K562 (cell line): ENCODE measurements around the gene PSD2. TPM values are rescaled to one million over a fixed set of nuclear protein-coding genes. Genes with fewer than 3 reads are reported as not detected.

ENCODE experiments used
- CCNT2 ChIP-seq: IDR thresholded peaks from 2 replicates; pipeline ENCODE4 v1.6.1; 2011; ENCODE audit warnings: borderline replicate concordance, low read depth, mild to moderate bottlenecking, moderate library complexity, mixed read lengths, low read length; ENCODE audit not compliant: insufficient read length; ENCODE audit errors: extremely low read depth
- HCFC1 ChIP-seq: IDR thresholded peaks from 2 replicates; pipeline ENCODE4 v1.6.1; 2012; ENCODE audit warnings: low read depth, low read length, improper control_type of control experiment
- HES1 ChIP-seq: fragments of 450-650 bp; IDR thresholded peaks from 2 replicates; pipeline ENCODE4 v1.6.1; 2016; ENCODE audit warnings: low read depth, mild to moderate bottlenecking, moderate library complexity
- MGA ChIP-seq: fragments of 450-650 bp; IDR thresholded peaks from 2 replicates; pipeline ENCODE4 v1.6.1; 2016; ENCODE audit warnings: mild to moderate bottlenecking, moderate library complexity
- MTA1 ChIP-seq: fragments of 450-650 bp; IDR thresholded peaks from 2 replicates; pipeline ENCODE4 v1.6.1; 2017; ENCODE audit warnings: borderline replicate concordance
- MTF1 ChIP-seq: fragments of 250-450 bp; sonication (Bioruptor Pico); IDR thresholded peaks from 2 replicates; pipeline ENCODE4 v1.9.0; 2021; ENCODE audit warnings: moderate library complexity, mild to moderate bottlenecking, inconsistent platforms, borderline replicate concordance
- RAD51 ChIP-seq: fragments of 450-650 bp; IDR thresholded peaks from 2 replicates; pipeline ENCODE4 v1.7.1; 2016; ENCODE audit warnings: low read depth, mild to moderate bottlenecking, borderline replicate concordance
- ZBTB49 ChIP-seq: sonication (generic); formaldehyde crosslinking; IDR thresholded peaks from 2 replicates; pipeline ENCODE4 v1.8.0; 2022; ENCODE audit warnings: missing genetic modification reagents, mild to moderate bottlenecking, borderline replicate concordance
- ZNF184 ChIP-seq: sonication (generic); formaldehyde crosslinking; IDR thresholded peaks from 2 replicates; pipeline ENCODE4 v1.5.0; 2020; ENCODE audit warnings: missing genetic modification reagents
- ZNF280A ChIP-seq: fragments of 450-650 bp; IDR thresholded peaks from 2 replicates; pipeline ENCODE4 v1.6.1; 2018; ENCODE audit warnings: mild to moderate bottlenecking, low read depth; ENCODE audit not compliant: partially characterized antibody
- ZNF57 ChIP-seq: fragments of 450-650 bp; formaldehyde crosslinking; IDR thresholded peaks from 2 replicates; pipeline ENCODE4 v1.4.0; 2020; ENCODE audit warnings: mild to moderate bottlenecking, moderate library complexity
- polyA plus RNA-seq, 8 experiments: library from polyadenylated mRNA; depleted of rRNA in 4 of 8; stranded (reverse) in 5 of 8; unstranded in 3 of 8; fragments of >200 nt; fragmentation: Nextera tagmentation in 2 of 8; fragmentation: Illumina TruSeq in 1 of 8; extraction: Ambion mirVana in 2 of 8; extraction: Trizol in 1 of 8; gene quantifications; 2 replicates each; pipeline versions ENCODE4 v1.2.1 to v1.2.3, GENCODE V29; 2011 to 2014; ENCODE audit warnings: inconsistent platforms in 1 of 8, missing spikeins in 1 of 8
- total RNA-seq, 7 experiments: library from RNA; depleted of rRNA in 6 of 7; stranded (reverse); fragments of >200 nt in 6 of 7; fragmentation: Illumina TruSeq in 2 of 7; extraction: Trizol in 2 of 7; gene quantifications; 2 replicates each; pipeline versions ENCODE4 v1.2.1 to v1.2.3, GENCODE V29; 2011 to 2021; ENCODE audit warnings: low replicate concordance in 1 of 7

PSD2 gene
- total and polyA plus RNA-seq, 9 of the 15 experiments (the other 6 are each of a cell fraction or from before 2014, with no cell fraction given) = 0.01 to 0.09 (median 0.04) TPM; not detected in 4

GRCh38 chr5:139774980-139775661, 20.5 kb upstream of the PSD2 start (continued):
- no peak for TF ChIP-seq MGA
- TF ChIP-seq MTF1 = no peak
- no peak for TF ChIP-seq ZBTB49 (CRISPR knock-in tag)
- TF ChIP-seq RAD51 = no peak
- TF ChIP-seq HES1 = no peak
- TF ChIP-seq MTA1 = no peak
- TF ChIP-seq ZNF57 = no peak
- no peak for TF ChIP-seq ZNF280A
- no peak for TF ChIP-seq ZNF184
- no peak for TF ChIP-seq HCFC1
- TF ChIP-seq CCNT2 = peak; percentile 46
